H1 (cell line): Measurements from ENCODE around the gene CALML5. TPM values are rescaled to one million over a fixed set of nuclear protein-coding genes. Genes with fewer than 3 reads are reported as not detected.

Experiments
- BRCA1 ChIP-seq: IDR thresholded peaks from 2 replicates; pipeline ENCODE4 v1.6.1; 2012; ENCODE audit warnings: low read depth, low read length, improper control_type of control experiment
- CHD1 ChIP-seq: IDR thresholded peaks from 2 replicates; pipeline ENCODE4 v1.6.1; 2012; ENCODE audit warnings: low read depth, low read length, improper control_type of control experiment
- CHD2 ChIP-seq: IDR thresholded peaks from 2 replicates; pipeline ENCODE4 v1.6.1; 2012; ENCODE audit warnings: low read length, improper control_type of control experiment
- EGR1 ChIP-seq: IDR thresholded peaks from 2 replicates; pipeline ENCODE4 v1.6.1; 2011; ENCODE audit warnings: low read depth, low read length, borderline replicate concordance
- EZH2 ChIP-seq: fragments of 200-600 bp; sonication (generic); IDR thresholded peaks from 2 replicates; pipeline ENCODE4 v1.7.1; 2012; ENCODE audit warnings: low read depth, mild to moderate bottlenecking, moderate library complexity, low read length, inconsistent platforms; ENCODE audit not compliant: severe bottlenecking
- JUN ChIP-seq: IDR thresholded peaks from 2 replicates; pipeline ENCODE4 v1.6.1; 2011; ENCODE audit warnings: low read depth, mild to moderate bottlenecking, improper control_type of control experiment, low read length
- JUND ChIP-seq: IDR thresholded peaks from 2 replicates; pipeline ENCODE4 v1.6.1; 2011; ENCODE audit warnings: mild to moderate bottlenecking, improper control_type of control experiment, low read length
- SIX5 ChIP-seq: IDR thresholded peaks from 2 replicates; pipeline ENCODE4 v1.6.1; 2011; ENCODE audit warnings: mild to moderate bottlenecking, low read depth, low read length
- SP4 ChIP-seq: IDR thresholded peaks from 2 replicates; pipeline ENCODE4 v1.6.1; 2012; ENCODE audit warnings: low read length, inconsistent platforms
- polyA plus RNA-seq, 7 experiments: library from polyadenylated mRNA; depleted of rRNA in 3 of 7; stranded (reverse) in 5 of 7; unstranded in 2 of 7; fragments of >200 nt in 5 of 7; fragments of 200-250 nt in 2 of 7; gene quantifications; 1 replicate in 5 of 7; 2 replicates in 1 of 7; 4 replicates in 1 of 7; pipeline versions ENCODE4 v1.2.1 to v1.2.3, GENCODE V29; 2011 to 2013; ENCODE audit warnings: missing spikeins in 2 of 7, mixed read lengths in 2 of 7
- total RNA-seq: library from RNA; stranded (reverse); fragmentation: NEBNext Ultra II Directional; extraction: Animal tissue kit (Norgen Biotek cat#: 25700); gene quantifications from 2 replicates; pipeline ENCODE4 v1.2.1, GENCODE V29; 2021

The CALML5 gene
- total and polyA plus RNA-seq, 2 of the 8 experiments (the other 6 are each of a cell fraction or from before 2014, with no cell fraction given), result not detected

- TF ChIP-seq EZH2 (no peak), BRCA1 (no peak), SIX5 (no peak), JUND (no peak), JUN (no peak), CHD1 (no peak), SP4 (no peak), CHD2 (no peak), EGR1 (no peak)
These were observed 48.6 kb downstream of the CALML5 start (continued) for GRCh38 chr10:5450605-5451384.
